MV-4-11 (cell line): Measurements from ENCODE around the gene KIR3DL3.
A peak's percentile ranks its signal among the peaks of the same experiment; 100 is the strongest.
"Not testable (repeated sequence)": the region's sequence is repeated elsewhere in the genome, so short reads cannot be mapped to it uniquely, and the experiment has no call there.

Experiments used
- DNase-seq: peaks from one replicate; lab custom pipeline; 2025; lab: John Stamatoyannopoulos, UW

The KIR3DL3 gene

DNA sequence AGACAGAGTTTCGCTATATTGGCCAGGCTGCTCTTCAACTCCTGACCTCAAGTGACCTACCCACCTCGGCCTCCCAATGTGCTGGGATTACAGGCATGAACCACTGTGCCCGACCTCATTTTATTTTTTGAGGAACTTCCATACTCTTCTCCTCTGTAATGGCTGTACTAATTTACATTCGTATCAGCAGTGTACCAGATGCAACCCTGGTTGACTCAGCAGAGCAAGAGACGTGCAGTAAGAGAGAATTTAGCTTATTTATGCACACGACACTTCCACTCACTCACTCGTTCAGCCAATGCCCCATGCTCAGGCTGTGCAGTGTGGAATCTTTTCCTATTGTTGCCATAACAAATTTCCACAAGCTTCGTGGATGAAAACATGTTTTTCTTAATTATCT, 6.9 kb downstream of the KIR3DL3 start:
- DNase-seq, result peak; percentile 88

DNA sequence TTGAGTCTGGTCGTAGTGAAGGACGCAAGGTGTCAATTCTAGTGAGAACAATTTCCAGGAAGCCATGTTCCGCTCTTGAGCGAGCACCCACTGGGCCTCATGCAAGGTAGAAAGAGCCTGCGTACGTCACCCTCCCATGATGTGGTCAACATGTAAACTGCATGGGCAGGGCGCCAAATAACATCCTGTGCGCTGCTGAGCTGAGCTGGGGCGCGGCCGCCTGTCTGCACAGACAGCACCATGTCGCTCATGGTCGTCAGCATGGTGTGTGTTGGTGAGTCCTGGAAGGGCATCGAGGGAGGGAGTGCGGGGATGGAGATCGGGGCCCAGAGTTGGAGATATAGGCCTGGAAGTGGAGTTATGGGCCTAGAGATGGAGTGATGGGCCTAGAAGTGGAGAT, 14.1 kb downstream of the KIR3DL3 start, which contains the start of gene KIR2DL3:
TSS of gene KIR2DL3 (plus strand) at position 208 of the 400 bp plus-strand sequence. CDS start at position 241, 33 bp downstream.
- DNase-seq, result not testable (repeated sequence)

- DNase-seq, result no peak
Observed at GRCh38 chr19:54738715-54739114, 14.5 kb downstream of the KIR3DL3 start.

- DNase-seq, result no peak
Observed at GRCh38 chr19:54739587-54740497, 15.6 kb downstream of the KIR3DL3 start.

GRCh38 chr19:54741950-54742349, 17.7 kb downstream of the KIR3DL3 start:
- DNase-seq, result not testable (repeated sequence)

GRCh38 chr19:54744080-54744479, 19.8 kb downstream of the KIR3DL3 start:
- not testable (repeated sequence) for DNase-seq

DNA sequence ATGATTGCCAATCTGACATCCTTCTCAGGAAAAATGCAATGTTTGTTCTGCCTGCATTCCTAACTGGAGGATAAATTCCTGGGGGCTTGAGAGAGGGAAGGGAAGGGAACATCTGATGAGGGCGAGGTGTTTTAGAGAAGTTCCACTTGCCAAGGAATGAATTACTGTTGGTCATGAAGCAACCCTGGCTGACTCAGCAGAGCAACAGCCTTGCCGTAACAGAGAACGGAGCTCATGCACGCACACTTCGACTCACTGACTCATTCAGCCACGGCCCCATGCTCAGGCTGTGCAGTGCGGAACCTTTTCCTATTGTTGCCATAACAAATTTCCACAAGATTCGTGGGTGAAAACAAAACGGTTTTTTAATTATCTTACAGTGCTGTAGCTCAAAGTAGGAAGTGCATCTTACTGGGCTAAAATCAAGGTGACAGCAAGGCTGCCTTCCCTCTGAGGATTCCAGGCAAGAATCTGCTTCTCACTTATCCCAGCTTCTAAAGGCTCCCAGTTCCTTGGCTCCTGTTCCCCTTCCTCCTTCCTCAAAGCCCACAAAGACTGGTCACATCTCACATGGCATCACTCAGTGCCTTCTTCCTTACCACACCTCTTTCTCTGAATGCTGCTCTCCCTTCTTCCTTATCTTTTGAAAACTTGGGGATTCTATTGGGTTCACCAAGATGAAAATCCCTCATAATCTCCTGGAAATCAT, 23.5 kb downstream of the KIR3DL3 start:
- peak; percentile 98 for DNase-seq

- peak; percentile 70 for DNase-seq
Observed at GRCh38 chr19:54750276-54750675, 26.0 kb downstream of the KIR3DL3 start.

DNA sequence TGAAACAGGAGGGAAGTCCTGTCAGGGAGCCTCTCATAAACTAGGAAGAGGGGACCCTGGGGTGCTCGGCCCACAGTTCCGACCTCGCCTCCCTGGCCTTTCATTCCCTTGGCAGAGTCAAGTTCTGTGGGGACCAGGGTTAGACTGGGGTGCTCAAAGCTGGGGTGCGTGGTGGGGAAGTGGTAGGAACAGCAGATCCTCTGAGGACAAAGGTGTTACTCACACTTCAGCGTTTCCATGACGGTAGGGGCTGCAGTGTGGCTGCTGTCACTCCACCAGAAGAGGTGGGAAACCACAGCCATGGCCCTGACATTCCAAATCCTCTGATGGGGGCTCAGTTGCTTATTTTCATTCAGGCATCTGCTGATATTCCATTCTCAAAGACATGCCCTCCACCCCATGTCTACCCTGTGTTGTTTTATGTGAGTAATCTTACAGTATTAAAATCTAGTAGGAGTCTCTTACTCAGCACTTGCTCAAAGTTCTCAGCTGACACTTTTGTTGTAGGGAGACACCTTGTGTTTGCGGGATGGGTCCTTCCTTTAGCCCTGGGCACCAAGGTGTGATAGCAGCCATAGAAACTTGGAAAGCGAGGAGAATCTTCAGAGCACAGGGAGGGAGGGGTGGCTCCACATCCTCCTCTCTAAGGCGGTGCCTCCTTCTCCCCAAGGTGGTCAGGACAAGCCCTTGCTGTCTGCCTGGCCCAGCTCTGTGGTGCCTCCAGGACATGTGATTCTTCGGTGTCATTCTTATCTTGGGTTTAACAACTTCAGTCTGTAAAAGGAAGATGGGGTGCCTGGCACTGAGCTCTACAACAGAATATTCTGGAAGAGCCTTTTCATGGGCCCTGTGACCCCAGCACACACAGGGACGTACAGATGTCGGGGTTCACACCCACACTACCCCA, 32.2 kb downstream of the KIR3DL3 start:
- not testable (repeated sequence) for DNase-seq

- DNase-seq, result not testable (repeated sequence)
Observed at GRCh38 chr19:54758577-54758976, 34.3 kb downstream of the KIR3DL3 start.

GRCh38 chr19:54764219-54764618, 40.0 kb downstream of the KIR3DL3 start:
- DNase-seq, result peak; percentile 93

- not testable (repeated sequence) for DNase-seq
Observed at GRCh38 chr19:54766464-54766863, 42.2 kb downstream of the KIR3DL3 start.

- not testable (repeated sequence) for DNase-seq
Observed at GRCh38 chr19:54769646-54770045, 45.4 kb downstream of the KIR3DL3 start, which contains the start of gene KIR2DL1. KIR2DL1 (plus strand) TSS chr19:54769793; CDS start chr19:54769851, 58 bp downstream.

DNA sequence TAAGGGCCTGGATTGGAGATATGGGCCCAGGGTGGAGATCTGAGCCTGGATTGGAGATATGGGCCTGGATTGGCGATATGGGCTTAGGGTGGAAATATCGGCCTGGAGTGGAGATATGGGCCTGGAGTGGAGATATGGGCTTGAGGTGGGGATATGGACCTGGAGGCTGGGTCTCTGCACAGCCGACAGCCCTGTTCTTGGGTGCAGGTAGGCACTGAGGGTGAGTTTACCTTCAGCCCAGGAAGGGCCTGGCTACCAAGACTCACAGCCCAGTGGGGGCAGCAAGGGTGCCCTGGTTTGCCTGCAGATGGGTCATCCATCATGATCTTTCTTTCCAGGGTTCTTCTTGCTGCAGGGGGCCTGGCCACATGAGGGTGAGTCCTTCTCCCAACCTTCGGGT, 46.3 kb downstream of the KIR3DL3 start:
- DNase-seq, result not testable (repeated sequence)

GRCh38 chr19:54771018-54771960, 47.0 kb downstream of the KIR3DL3 start:
- not testable (repeated sequence) for DNase-seq

DNA sequence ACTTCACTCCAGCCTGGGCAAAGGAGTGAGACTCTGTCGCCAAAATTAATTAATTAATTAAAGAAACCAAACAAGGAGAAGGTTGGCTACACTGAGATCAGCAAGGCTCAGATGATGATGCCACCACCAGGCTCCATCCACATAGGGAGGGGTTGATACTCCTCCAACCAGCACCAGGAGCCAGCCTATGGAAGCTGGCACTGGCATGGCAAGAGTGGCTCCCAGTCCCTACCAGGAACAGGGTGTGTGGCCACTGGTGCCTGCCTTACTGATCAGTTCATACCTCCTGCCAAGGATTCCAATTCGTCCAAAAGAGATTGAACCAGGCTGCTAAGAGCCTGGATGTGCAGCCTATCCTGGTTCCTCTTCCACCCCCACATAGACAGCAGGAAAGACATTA, 48.4 kb downstream of the KIR3DL3 start:
- DNase-seq, result not testable (repeated sequence)

DNA sequence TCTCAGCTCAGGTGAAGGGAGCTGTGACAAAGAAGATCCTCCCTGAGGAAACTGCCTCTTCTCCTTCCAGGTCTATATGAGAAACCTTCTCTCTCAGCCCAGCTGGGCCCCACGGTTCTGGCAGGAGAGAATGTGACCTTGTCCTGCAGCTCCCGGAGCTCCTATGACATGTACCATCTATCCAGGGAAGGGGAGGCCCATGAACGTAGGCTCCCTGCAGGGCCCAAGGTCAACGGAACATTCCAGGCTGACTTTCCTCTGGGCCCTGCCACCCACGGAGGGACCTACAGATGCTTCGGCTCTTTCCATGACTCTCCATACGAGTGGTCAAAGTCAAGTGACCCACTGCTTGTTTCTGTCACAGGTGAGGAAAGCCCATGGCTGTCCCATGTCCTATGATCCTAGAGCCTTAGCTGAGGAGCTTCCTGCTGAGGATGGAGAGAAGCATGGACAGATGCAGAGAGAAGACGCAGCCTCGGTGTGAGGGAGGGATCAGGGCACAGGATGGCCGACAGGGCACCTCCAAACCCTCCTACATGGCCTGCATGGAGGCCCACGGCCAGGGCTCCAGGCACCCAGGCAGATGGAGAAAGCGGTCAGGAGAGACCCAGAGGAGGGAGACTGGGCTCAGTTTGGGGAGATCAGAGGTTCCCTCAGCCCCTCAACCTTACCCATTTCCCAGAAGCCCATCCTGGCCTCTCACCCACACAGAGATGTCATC, 51.0 kb downstream of the KIR3DL3 start:
- not testable (repeated sequence) for DNase-seq

DNA sequence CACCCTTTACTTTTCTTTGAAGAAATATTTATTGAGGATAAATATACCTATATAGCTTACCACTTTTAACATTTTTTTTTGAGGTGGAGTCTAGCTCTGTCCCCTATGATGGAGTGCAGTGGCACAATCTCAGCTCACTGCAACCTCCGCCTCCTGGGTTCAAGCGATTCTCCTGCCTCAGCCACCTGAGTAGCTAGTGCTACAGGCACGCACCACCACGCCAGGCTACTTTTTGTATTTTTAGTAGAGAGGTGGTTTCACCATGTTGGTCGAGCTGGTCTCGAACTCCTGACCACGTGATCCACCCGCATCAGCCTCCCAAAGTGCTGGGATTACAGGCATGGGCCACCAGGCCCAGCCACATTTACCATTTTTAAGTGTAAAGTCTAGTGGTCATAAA, 51.6 kb downstream of the KIR3DL3 start:
- DNase-seq, result not testable (repeated sequence)

DNA sequence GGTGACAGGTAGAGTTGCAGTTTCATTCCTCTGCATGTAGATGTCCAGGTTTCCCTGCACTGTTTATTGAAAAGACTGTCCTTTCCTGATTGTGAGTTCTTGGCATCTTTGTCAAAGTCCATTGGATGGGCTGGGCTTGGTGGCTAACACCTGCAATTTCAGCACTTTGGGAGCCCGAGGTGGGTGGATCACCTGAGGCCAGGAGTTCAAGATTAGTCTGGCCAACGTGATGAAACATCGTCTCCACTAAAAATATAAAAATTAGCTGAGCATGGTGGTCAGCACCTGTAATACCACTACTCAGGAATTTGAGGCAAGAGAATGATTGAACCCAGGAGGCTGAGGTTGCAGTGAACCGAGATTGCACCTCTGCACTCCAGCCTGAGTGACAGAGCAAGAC, 53.6 kb downstream of the KIR3DL3 start:
- not testable (repeated sequence) for DNase-seq

- peak; percentile 85 for DNase-seq
Observed at GRCh38 chr19:54778896-54779295, 54.7 kb downstream of the KIR3DL3 start.
